K562 (cell line): Measurements from ENCODE around the gene SASH3. TPM values are rescaled to one million over a fixed set of nuclear protein-coding genes. Genes with fewer than 3 reads are reported as not detected.

ENCODE experiments used
- ATAC-seq: fragments of 200-7000 bp; cut with Tn5 transposase; 3 replicates; pipeline ENCODE4 v1.9.1; 2020; ENCODE audit warnings: moderate library complexity
- BruUV-seq: library from RNA; stranded (reverse); fragments of 400-500 nt; replicated peaks from 2 replicates; lab custom pipeline; 2021; lab: Mats Ljungman, UMichigan
- CTCF ChIA-PET: fragments of 300-600 bp; formaldehyde crosslinking; extraction: SDS; loops from one replicate; lab custom pipeline; 2021; ENCODE audit warnings: low intra/inter-chr PET ratio; lab: Yijun Ruan, JAX
- POLR2A ChIA-PET: fragments of 300-600, 350-650 bp; sonication (Branson Sonifier 250); formaldehyde crosslinking; extraction: SDS; loops from one replicate; lab custom pipeline; 2021; ENCODE audit warnings: antibody characterized with exemption, inconsistent platforms; lab: Yijun Ruan, JAX
- DNase-seq, 4 experiments: peaks; one replicate each; pipeline versions ENCODE4 v3.0.0 to v3.0.0-alpha.2; 2011 to 2018; ENCODE audit warnings: low spot score in 3 of 4, mixed read lengths in 3 of 4; ENCODE audit errors: extremely low read depth in 1 of 4
- FAIRE-seq: peaks from 2 replicates; lab custom pipeline; 2011; peaks lifted over from hg19 to GRCh38; lab: Jason Lieb, UNC
- H2AFZ ChIP-seq: 2 replicates; pipeline ENCODE4 v1.6.0; 2011; ENCODE audit warnings: low read depth, low read length, control low read depth, inconsistent platforms
- H3K27ac ChIP-seq: fragments of 200-600 bp; 3 replicates; pipeline ENCODE4 v1.8.0; 2011; ENCODE audit warnings: low read depth, mild to moderate bottlenecking, control low read depth, inconsistent platforms, low read length, moderate library complexity, mixed read lengths; ENCODE audit errors: extremely low read depth
- H3K27me3 ChIP-seq, 2 experiments: fragments of 300-600 bp in 1 of 2; 2 replicates in 1 of 2; 3 replicates in 1 of 2; pipeline versions ENCODE4 v1.6.0 to v1.8.0; 2011; ENCODE audit warnings: inconsistent platforms in 2 of 2, low read length in 2 of 2, mild to moderate bottlenecking in 1 of 2, mixed read lengths in 1 of 2, moderate library complexity in 1 of 2; ENCODE audit not compliant: control insufficient read depth in 2 of 2, insufficient read depth in 2 of 2
- H3K36me3 ChIP-seq: fragments of 300-600 bp; 3 replicates; pipeline ENCODE4 v1.8.0; 2011; ENCODE audit warnings: mild to moderate bottlenecking, low read length, inconsistent platforms; ENCODE audit not compliant: control insufficient read depth, insufficient read depth
- H3K4me1 ChIP-seq, 2 experiments: fragments of 200-600 bp in 1 of 2; replicated peaks in 1 of 2; 2 replicates in 1 of 2; 3 replicates in 1 of 2; pipeline versions ENCODE4 v1.5.1 to v1.8.0; 2011; ENCODE audit warnings: inconsistent platforms in 2 of 2, low read length in 2 of 2, mild to moderate bottlenecking in 1 of 2, mixed read lengths in 1 of 2, moderate library complexity in 1 of 2; ENCODE audit not compliant: control insufficient read depth in 2 of 2, insufficient read depth in 2 of 2
- H3K4me2 ChIP-seq: 2 replicates; pipeline ENCODE4 v1.6.1; 2011; ENCODE audit warnings: low read length, control low read depth, inconsistent platforms, mixed read lengths; ENCODE audit not compliant: insufficient read depth
- H3K4me3 ChIP-seq: fragments of 200-600 bp; sonication (generic), shearing (Covaris generic); 2 replicates; pipeline ENCODE4 v1.5.1; 2016; ENCODE audit warnings: control low read depth, inconsistent platforms
- H3K79me2 ChIP-seq: fragments of 200-600 bp; 3 replicates; pipeline ENCODE4 v1.8.0; 2011; ENCODE audit warnings: low read length, inconsistent platforms; ENCODE audit not compliant: control insufficient read depth, insufficient read depth
- H3K9ac ChIP-seq, 2 experiments: 2 replicates each; pipeline versions ENCODE4 v1.6.0 to v1.6.1; 2011; ENCODE audit warnings: low read depth in 2 of 2, low read length in 2 of 2, control low read depth in 1 of 2, inconsistent platforms in 1 of 2, mild to moderate bottlenecking in 1 of 2, mixed read lengths in 1 of 2; ENCODE audit not compliant: insufficient read depth in 1 of 2
- H3K9me1 ChIP-seq: one replicate; pipeline ENCODE4 v1.6.0; 2011; ENCODE audit warnings: inconsistent platforms, mild to moderate bottlenecking, low read length, moderate library complexity; ENCODE audit not compliant: control insufficient read depth, insufficient read depth
- H3K9me3 ChIP-seq: replicated peaks from 2 replicates; pipeline ENCODE4 v1.5.1; 2011; ENCODE audit warnings: low read depth, low read length, inconsistent platforms; ENCODE audit not compliant: control insufficient read depth, insufficient read depth
- H4K20me1 ChIP-seq: replicated peaks from 2 replicates; pipeline ENCODE4 v1.6.1; 2011; ENCODE audit warnings: low read length, inconsistent platforms, mixed read lengths; ENCODE audit not compliant: control insufficient read depth, insufficient read depth
- ARID1B ChIP-seq: fragments of 450-650 bp; IDR thresholded peaks from 2 replicates; pipeline ENCODE4 v1.6.1; 2016; ENCODE audit warnings: antibody characterized with exemption, mild to moderate bottlenecking, inconsistent platforms
- BRCA1 ChIP-seq, 2 experiments: fragments of 450-650 bp in 1 of 2; sonication (generic) in 1 of 2; formaldehyde crosslinking in 1 of 2; IDR thresholded peaks; 2 replicates each; pipeline versions ENCODE4 v1.5.0 to v1.6.1; 2017 to 2020; ENCODE audit warnings: mild to moderate bottlenecking in 1 of 2, missing genetic modification reagents in 1 of 2
- C11orf30 ChIP-seq: fragments of 450-650 bp; IDR thresholded peaks from 2 replicates; pipeline ENCODE4 v1.6.1; 2016; ENCODE audit warnings: low read depth, mild to moderate bottlenecking
- FOSL1 ChIP-seq: fragments of 200-800 bp; sonication (Bioruptor generic); conservative IDR thresholded peaks from 2 replicates; pipeline ENCODE4 v1.6.1; 2016; ENCODE audit warnings: missing genetic modification characterization, missing compliant biosample characterization
- HDAC6 ChIP-seq: IDR thresholded peaks from 2 replicates; pipeline ENCODE4 v1.6.1; 2012; ENCODE audit warnings: low read depth, mild to moderate bottlenecking, control low read depth, inconsistent platforms, low read length, moderate library complexity
- HEY1 ChIP-seq: fragments of 250-450 bp; sonication (Bioruptor Pico); IDR thresholded peaks from 2 replicates; pipeline ENCODE4 v1.5.0; 2020; ENCODE audit warnings: mild to moderate bottlenecking, moderate library complexity, borderline replicate concordance
- MAFF ChIP-seq: IDR thresholded peaks from 2 replicates; pipeline ENCODE4 v1.6.1; 2012; ENCODE audit warnings: low read length, improper control_type of control experiment
- PPARD ChIP-seq: fragments of 250-450 bp; sonication (Bioruptor Pico); IDR thresholded peaks from 2 replicates; pipeline ENCODE4 v1.8.0; 2022; ENCODE audit warnings: inconsistent platforms, mild to moderate bottlenecking, moderate library complexity
- RBM22 ChIP-seq: fragments of 200-400 bp; formaldehyde crosslinking; IDR thresholded peaks from 2 replicates; pipeline ENCODE4 v1.6.1; 2018; ENCODE audit warnings: low read length, low read depth; ENCODE audit not compliant: poor library complexity, severe bottlenecking
- SAP30 ChIP-seq: fragments of 200-600 bp; sonication (generic); IDR thresholded peaks from 2 replicates; pipeline ENCODE4 v1.6.1; 2012; ENCODE audit warnings: borderline replicate concordance, low read depth, mild to moderate bottlenecking, moderate library complexity, low read length, control low read depth, inconsistent platforms; ENCODE audit not compliant: insufficient read depth, poor library complexity, severe bottlenecking
- ZC3H4 ChIP-seq: sonication (generic); formaldehyde crosslinking; IDR thresholded peaks from 2 replicates; pipeline ENCODE4 v1.9.0; 2021; ENCODE audit warnings: missing genetic modification reagents, borderline replicate concordance
- ZNF408 ChIP-seq: fragments of 250-450 bp; sonication (Bioruptor Pico); IDR thresholded peaks from 2 replicates; pipeline ENCODE4 v1.4.0; 2020; ENCODE audit warnings: low read depth, mild to moderate bottlenecking, moderate library complexity
- WGBS: fragments of 100-300 bp; shearing (Covaris generic); methylation state at CpG from one replicate; pipeline ENCODE4 v1.1.6; 2016; ENCODE audit warnings: low coverage, mixed read lengths; ENCODE audit not compliant: insufficient coverage; ENCODE audit errors: missing lambda C conversion rate; 5-methylcytosine and 5-hydroxymethylcytosine counted together
- in situ Hi-C: fragments of 300-500 bp; cut with MboI; formaldehyde crosslinking; loops from 4 replicates; pipeline ENCODE4 v1.15.0; 2018; ENCODE audit warnings: inconsistent platforms, mixed read lengths
- intact Hi-C: fragments of 100-400 bp; cut with micrococcal nuclease; formaldehyde crosslinking; loops from 2 replicates; pipeline ENCODE4 v1.14.2; 2022
- polyA plus RNA-seq, 8 experiments: library from polyadenylated mRNA; depleted of rRNA in 4 of 8; stranded (reverse) in 5 of 8; unstranded in 3 of 8; fragments of >200 nt; fragmentation: Nextera tagmentation in 2 of 8; fragmentation: Illumina TruSeq in 1 of 8; extraction: Ambion mirVana in 2 of 8; extraction: Trizol in 1 of 8; gene quantifications; 2 replicates each; pipeline versions ENCODE4 v1.2.1 to v1.2.3, GENCODE V29; 2011 to 2014; ENCODE audit warnings: inconsistent platforms in 1 of 8, missing spikeins in 1 of 8
- total RNA-seq, 7 experiments: library from RNA; depleted of rRNA in 6 of 7; stranded (reverse); fragments of >200 nt in 6 of 7; fragmentation: Illumina TruSeq in 2 of 7; extraction: Trizol in 2 of 7; gene quantifications; 2 replicates each; pipeline versions ENCODE4 v1.2.1 to v1.2.3, GENCODE V29; 2011 to 2021; ENCODE audit warnings: low replicate concordance in 1 of 7
- TF ChIP-seq, protein P1 (sequence below): sonication (generic); IDR thresholded peaks from 2 replicates; pipeline ENCODE4 v1.6.1; 2016

Gene SASH3
- total and polyA plus RNA-seq, 9 of the 15 experiments (the other 6 are each of a cell fraction or from before 2014, with no cell fraction given), result 0.03 to 0.72 (median 0.08) TPM

DNA sequence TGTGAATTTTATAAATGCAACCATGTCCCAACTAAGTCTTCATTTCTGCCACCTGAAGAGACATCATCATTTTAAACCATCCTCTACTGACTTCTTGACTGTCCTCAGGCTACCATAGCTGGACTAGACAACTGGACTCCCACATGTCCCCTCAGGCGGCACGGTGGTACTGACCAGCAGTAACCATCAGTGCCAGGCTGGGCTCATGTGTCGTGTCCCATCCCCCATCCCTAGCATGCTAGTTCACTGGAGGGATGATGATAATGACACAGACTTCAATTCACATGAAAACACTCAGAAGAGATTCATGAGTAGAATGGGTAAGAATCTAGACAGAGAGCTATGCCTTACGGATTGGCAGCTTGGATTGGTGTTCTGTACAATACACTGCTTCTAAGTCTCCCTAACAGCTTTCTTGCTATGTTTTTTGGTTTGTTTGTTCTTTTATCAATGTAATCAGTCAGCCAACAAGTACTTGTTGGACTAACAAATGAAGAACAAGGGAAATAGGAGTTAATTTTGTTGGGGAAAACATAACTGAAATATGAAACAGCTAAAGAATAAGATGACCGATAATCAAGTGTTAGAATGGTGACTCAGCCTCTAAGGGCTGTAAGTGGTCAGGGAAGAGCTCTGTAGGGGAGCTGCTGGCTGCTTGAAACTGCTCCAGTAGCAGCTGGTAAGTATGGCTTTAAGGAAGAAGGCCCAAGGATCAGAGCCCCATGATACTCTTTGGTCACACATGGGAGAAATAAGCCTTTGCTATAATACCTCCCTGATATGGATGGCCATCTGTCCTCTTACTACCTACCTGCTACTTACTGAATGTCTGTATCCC, 53.6 kb downstream of the SASH3 start:
- H3K9me1 ChIP-seq, result no peaks in the 10 kb centered on the region
- TF ChIP-seq SAP30 (no peak), FOSL1 (0 out of 2 replicates have a peak, but pooled peaks have one; percentile 40)
- peaks cover 0 to 19% of the 10 kb centered on the region in 2 experiments; a peak in 3 of 5 replicates for H3K4me1 ChIP-seq
- H3K9ac ChIP-seq, result no peak overlapping the region
- no peak overlapping the region for H3K4me2 ChIP-seq
- no peak overlapping the region for H3K27ac ChIP-seq
- WGBS, result 77% methylated on average over 5 of the region's 5 CpGs
- DNase-seq (no peak), FAIRE-seq (no peak), ATAC-seq (peak; percentile 55)
- 0 out of 2 replicates have a peak, but pooled peaks cover 3% of the 10 kb centered on the region for H4K20me1 ChIP-seq
- CTCF ChIA-PET, result no interaction called here
- peaks cover 34% of the 10 kb centered on the region; the same call in 2 of the 3 replicates for H3K36me3 ChIP-seq
- no TSS peak for BruUV-seq
- in situ Hi-C loops, result no loop called here
- peaks cover 22% of the 10 kb centered on the region for H3K79me2 ChIP-seq
- H3K9me3 ChIP-seq, result no peaks in the 10 kb centered on the region
- no peak overlapping the region for H3K4me3 ChIP-seq
- POLR2A ChIA-PET, result interaction anchor here (0.6 kb wide), 1 partner anchor 19 kb away, joined by 3 read pairs; no protein-coding TSS in a partner anchor
- H2AFZ ChIP-seq, result no peak overlapping the region
- H3K27me3 ChIP-seq, result no peaks in the 10 kb centered on the region
- intact Hi-C loops, result no loop called here

DNA sequence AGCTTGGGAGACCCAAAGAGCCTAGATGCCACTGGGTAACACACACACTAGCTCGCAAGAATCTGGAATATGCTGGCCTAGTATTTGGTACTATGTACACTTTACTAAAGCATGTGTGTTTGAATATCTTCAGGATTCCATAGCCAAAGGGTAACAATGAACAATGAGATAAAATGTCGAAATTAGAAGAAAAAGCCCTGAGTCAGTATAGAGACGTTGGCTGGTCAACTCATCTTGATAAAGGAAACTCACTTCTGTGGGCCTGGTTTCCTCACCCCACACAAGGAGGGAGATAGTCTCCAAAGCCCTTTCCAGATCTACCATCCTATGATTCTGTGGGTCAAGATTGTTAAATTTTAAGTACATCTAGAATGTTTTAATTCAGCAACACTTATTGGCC, 57.1 kb downstream of the SASH3 start:
- Histone ChIP-seq H3K79me2 (peaks cover 26% of the 10 kb centered on the region), H2AFZ (no peak overlapping the region), H3K27me3 (no peaks in the 10 kb centered on the region), H3K9ac (no peak overlapping the region), H3K4me3 (no peak overlapping the region), H4K20me1 (0 out of 2 replicates have a peak, but pooled peaks cover 3% of the 10 kb centered on the region), H3K9me1 (no peaks in the 10 kb centered on the region), H3K9me3 (no peaks in the 10 kb centered on the region), H3K4me1 (peaks cover 0 to 35% of the 10 kb centered on the region in 2 experiments; a peak in 4 of 5 replicates), H3K27ac (peak overlapping the region; percentile 67; the same call in 2 of the 3 replicates), H3K4me2 (peak overlapping the region; percentile 51; the same call in 1 of the 2 replicates), H3K36me3 (peaks cover 42% of the 10 kb centered on the region; the same call in 2 of the 3 replicates)
- ChIA-PET CTCF (no interaction called here), POLR2A (interaction anchor here (1.7 kb wide), 1 partner anchor 12 kb away, joined by 4 read pairs; no protein-coding TSS in a partner anchor)
- 6% methylated on average over 3 of the region's 3 CpGs for WGBS
- FAIRE-seq (peak; percentile 59), DNase-seq (peak in 2 of 4 experiments; percentile 16 to 29), ATAC-seq (peak; percentile 79)
- no TSS peak for BruUV-seq
- intact Hi-C loops, result no loop called here
- in situ Hi-C loops, result no loop called here
- TF ChIP-seq RBM22 (no peak), BRCA1 (IDR thresholded peaks at IDR 0.05) (no peak), BRCA1 (CRISPR knock-in tag; IDR thresholded peaks at IDR 0.05) (no peak), ARID1B (peak; percentile 24; the same call in 1 of the 2 replicates), HEY1 (CRISPR knock-in tag) (no peak), ZC3H4 (CRISPR knock-in tag) (no peak), ZNF408 (CRISPR knock-in tag) (no peak), MAFF (peak; percentile 59; the same call in 1 of the 2 replicates), HDAC6 (no peak), PPARD (CRISPR knock-in tag) (no peak), C11orf30 (peak; percentile 68)
- TF ChIP-seq, protein P1, sequence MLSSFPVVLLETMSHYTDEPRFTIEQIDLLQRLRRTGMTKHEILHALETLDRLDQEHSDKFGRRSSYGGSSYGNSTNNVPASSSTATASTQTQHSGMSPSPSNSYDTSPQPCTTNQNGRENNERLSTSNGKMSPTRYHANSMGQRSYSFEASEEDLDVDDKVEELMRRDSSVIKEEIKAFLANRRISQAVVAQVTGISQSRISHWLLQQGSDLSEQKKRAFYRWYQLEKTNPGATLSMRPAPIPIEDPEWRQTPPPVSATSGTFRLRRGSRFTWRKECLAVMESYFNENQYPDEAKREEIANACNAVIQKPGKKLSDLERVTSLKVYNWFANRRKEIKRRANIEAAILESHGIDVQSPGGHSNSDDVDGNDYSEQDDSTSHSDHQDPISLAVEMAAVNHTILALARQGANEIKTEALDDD, result peak; percentile 57
